IMR-90 (cell line): ENCODE data around the gene DHH. TPM values are rescaled to one million over a fixed set of nuclear protein-coding genes. Genes with fewer than 3 reads are reported as not detected.

ENCODE experiments used
- ATAC-seq: fragments of 200-7000 bp; cut with Tn5 transposase; 2 replicates; pipeline ENCODE4 v1.9.1; 2020; ENCODE audit warnings: low read depth, mild to moderate bottlenecking, moderate library complexity
- BruUV-seq: library from RNA; stranded (reverse); fragments of 400-500 nt; replicated peaks from 2 replicates; lab custom pipeline; 2021; lab: Mats Ljungman, UMichigan
- CTCF ChIA-PET: fragments of 300-600 bp; formaldehyde crosslinking; extraction: SDS; loops from one replicate; lab custom pipeline; 2021; ENCODE audit warnings: antibody characterized with exemption; lab: Yijun Ruan, JAX
- POLR2A ChIA-PET: fragments of 300-600 bp; sonication (Branson Sonifier 250); formaldehyde crosslinking; loops from one replicate; lab custom pipeline; 2022; ENCODE audit warnings: antibody characterized with exemption; ENCODE audit not compliant: unreplicated experiment; lab: Charles Lee
- DNase-seq: peaks from one replicate; pipeline ENCODE4 v3.0.0; 2013
- H2AFZ ChIP-seq: replicated peaks from 2 replicates; pipeline ENCODE3; 2013; ENCODE audit warnings: low read length, mild to moderate bottlenecking; ENCODE audit not compliant: poor library complexity
- H2AK5ac ChIP-seq: 2 replicates; pipeline ENCODE4 v1.6.1; 2013; ENCODE audit warnings: low read depth, low read length, inconsistent platforms
- H2AK9ac ChIP-seq: replicated peaks from 2 replicates; pipeline ENCODE3; 2013; ENCODE audit warnings: mild to moderate bottlenecking, low read depth, low read length, moderate library complexity; ENCODE audit not compliant: poor library complexity
- H2BK120ac ChIP-seq: 2 replicates; pipeline ENCODE4 v1.6.1; 2013; ENCODE audit warnings: low read depth, low read length, inconsistent platforms
- H2BK15ac ChIP-seq: 3 replicates; pipeline ENCODE4 v1.6.1; 2013; ENCODE audit warnings: low read depth, low read length, inconsistent platforms
- H2BK20ac ChIP-seq: 2 replicates; pipeline ENCODE4 v1.6.1; 2013; ENCODE audit warnings: low read depth, mild to moderate bottlenecking, inconsistent platforms, low read length, moderate library complexity
- H2BK5ac ChIP-seq: 2 replicates; pipeline ENCODE4 v1.6.1; 2013; ENCODE audit warnings: mild to moderate bottlenecking, low read depth, low read length, inconsistent platforms; ENCODE audit not compliant: poor library complexity, severe bottlenecking
- H3K14ac ChIP-seq: replicated peaks from 2 replicates; pipeline ENCODE4 v1.6.1; 2013; ENCODE audit warnings: low read depth, low read length, inconsistent platforms
- H3K18ac ChIP-seq: 2 replicates; pipeline ENCODE4 v1.6.1; 2013; ENCODE audit warnings: low read depth, low read length, control low read depth
- H3K23ac ChIP-seq: 2 replicates; pipeline ENCODE4 v1.6.1; 2013; ENCODE audit warnings: low read depth, low read length, inconsistent platforms
- H3K27ac ChIP-seq: 2 replicates; pipeline ENCODE4 v1.5.1; 2013; ENCODE audit warnings: mild to moderate bottlenecking, control low read depth, low read length; ENCODE audit not compliant: insufficient read depth
- H3K27me3 ChIP-seq: 2 replicates; pipeline ENCODE4 v1.6.1; 2013; ENCODE audit warnings: low read length; ENCODE audit not compliant: control insufficient read depth, insufficient read depth
- H3K36me3 ChIP-seq: 2 replicates; pipeline ENCODE4 v1.6.1; 2013; ENCODE audit warnings: low read length, mixed read lengths; ENCODE audit not compliant: control insufficient read depth, insufficient read depth
- H3K4ac ChIP-seq: 2 replicates; pipeline ENCODE4 v1.6.1; 2013; ENCODE audit warnings: low read depth, low read length, inconsistent platforms
- H3K4me1 ChIP-seq: 2 replicates; pipeline ENCODE4 v1.6.1; 2013; ENCODE audit warnings: low read length, mixed read lengths; ENCODE audit not compliant: control insufficient read depth, insufficient read depth
- H3K4me2 ChIP-seq: 2 replicates; pipeline ENCODE4 v1.6.1; 2013; ENCODE audit warnings: low read depth, mild to moderate bottlenecking, control low read depth, low read length, moderate library complexity
- H3K4me3 ChIP-seq: 2 replicates; pipeline ENCODE4 v1.5.1; 2013; ENCODE audit warnings: low read depth, mild to moderate bottlenecking, control low read depth, low read length, moderate library complexity; ENCODE audit not compliant: insufficient read depth
- H3K56ac ChIP-seq: 2 replicates; pipeline ENCODE4 v1.6.1; 2013; ENCODE audit warnings: low read length, inconsistent platforms; ENCODE audit not compliant: insufficient read depth; ENCODE audit errors: extremely low read depth
- H3K79me1 ChIP-seq, 2 experiments: 2 replicates each; pipeline ENCODE4 v1.6.1; 2013; ENCODE audit warnings: low read length in 2 of 2, inconsistent platforms in 1 of 2, low read depth in 1 of 2
- H3K9ac ChIP-seq: 2 replicates; pipeline ENCODE4 v1.6.1; 2013; ENCODE audit warnings: low read depth, low read length, control low read depth
- H3K9me1 ChIP-seq: 2 replicates; pipeline ENCODE4 v1.6.1; 2013; ENCODE audit warnings: low read length, inconsistent platforms; ENCODE audit not compliant: insufficient read depth
- H3K9me3 ChIP-seq: 2 replicates; pipeline ENCODE4 v1.6.1; 2013; ENCODE audit warnings: low read length; ENCODE audit not compliant: control insufficient read depth, insufficient read depth
- H4K20me1 ChIP-seq: 2 replicates; pipeline ENCODE4 v1.6.1; 2013; ENCODE audit warnings: low read length, inconsistent platforms; ENCODE audit not compliant: insufficient read depth
- H4K5ac ChIP-seq: 2 replicates; pipeline ENCODE4 v1.6.1; 2013; ENCODE audit warnings: mild to moderate bottlenecking, low read depth, low read length, control low read depth
- H4K8ac ChIP-seq, 2 experiments: 2 replicates each; pipeline ENCODE4 v1.6.1; 2013; ENCODE audit warnings: low read depth in 2 of 2, low read length in 2 of 2, control low read depth in 1 of 2, inconsistent platforms in 1 of 2
- H4K91ac ChIP-seq: 2 replicates; pipeline ENCODE4 v1.6.1; 2013; ENCODE audit warnings: low read depth, low read length, inconsistent platforms; ENCODE audit not compliant: insufficient read depth
- CEBPB ChIP-seq: IDR thresholded peaks from 2 replicates; pipeline ENCODE4 v1.6.1; 2012; ENCODE audit warnings: low read depth, low read length, improper control_type of control experiment
- CHD1 ChIP-seq: IDR thresholded peaks from 2 replicates; pipeline ENCODE4 v1.6.1; 2012; ENCODE audit warnings: low read depth, low read length, improper control_type of control experiment
- FOS ChIP-seq: fragments of 150-350 bp; IDR thresholded peaks from 2 replicates; pipeline ENCODE4 v1.6.1; 2016; ENCODE audit warnings: low read depth, low read length
- MAZ ChIP-seq: IDR thresholded peaks from 2 replicates; pipeline ENCODE4 v1.6.1; 2012; ENCODE audit warnings: low read depth, mild to moderate bottlenecking, low read length, improper control_type of control experiment, moderate library complexity, borderline replicate concordance
- MXI1 ChIP-seq: IDR thresholded peaks from 2 replicates; pipeline ENCODE4 v1.6.1; 2012; ENCODE audit warnings: low read depth, mild to moderate bottlenecking, low read length, moderate library complexity, borderline replicate concordance
- RAD21 ChIP-seq: IDR thresholded peaks from 2 replicates; pipeline ENCODE4 v1.6.1; 2012; ENCODE audit warnings: low read length, improper control_type of control experiment
- WGBS, 2 experiments: methylation state at CpG; one replicate each; pipeline versions ENCODE4 v1.1.5 to v1.1.7; 2013; ENCODE audit warnings: missing lambda C conversion rate in 2 of 2; ENCODE audit not compliant: insufficient read length in 1 of 2; ENCODE audit errors: extremely low coverage in 2 of 2; 5-methylcytosine and 5-hydroxymethylcytosine counted together
- dilution Hi-C: fragments of 300-500 bp; cut with HindIII; formaldehyde crosslinking; loops from one replicate; pipeline ENCODE4 v1.14.3; 2018; ENCODE audit warnings: low sequenced_read_pairs; ENCODE audit not compliant: unreplicated experiment
- in situ Hi-C: fragments of 300-500 bp; cut with MboI; formaldehyde crosslinking; loops from 3 replicates; pipeline ENCODE4 v1.14.3; 2019; ENCODE audit warnings: low sequenced_read_pairs, inconsistent platforms, mixed read lengths
- intact Hi-C: fragments of 100-400 bp; cut with micrococcal nuclease; formaldehyde crosslinking; loops from 2 replicates; pipeline ENCODE4 v1.10.0; 2022
- polyA plus RNA-seq, 3 experiments: library from polyadenylated mRNA; depleted of rRNA; stranded (reverse); fragments of >200 nt; gene quantifications; 2 replicates each; pipeline ENCODE4 v1.2.3, GENCODE V29; 2012; ENCODE audit warnings: low replicate concordance in 1 of 3
- total RNA-seq: library from RNA; depleted of rRNA; stranded (reverse); fragments of >200 nt; gene quantifications from 2 replicates; pipeline ENCODE4 v1.2.3, GENCODE V29; 2012
- TF ChIP-seq, protein P1 (sequence below): conservative IDR thresholded peaks from 2 replicates; pipeline ENCODE4 v1.5.1; 2012; ENCODE audit warnings: mild to moderate bottlenecking, low read depth, low read length, improper control_type of control experiment

Gene DHH
- total and polyA plus RNA-seq, 2 of the 4 experiments (the other 2 are of a cell fraction) = under 0.01 to 0.07 TPM

DNA sequence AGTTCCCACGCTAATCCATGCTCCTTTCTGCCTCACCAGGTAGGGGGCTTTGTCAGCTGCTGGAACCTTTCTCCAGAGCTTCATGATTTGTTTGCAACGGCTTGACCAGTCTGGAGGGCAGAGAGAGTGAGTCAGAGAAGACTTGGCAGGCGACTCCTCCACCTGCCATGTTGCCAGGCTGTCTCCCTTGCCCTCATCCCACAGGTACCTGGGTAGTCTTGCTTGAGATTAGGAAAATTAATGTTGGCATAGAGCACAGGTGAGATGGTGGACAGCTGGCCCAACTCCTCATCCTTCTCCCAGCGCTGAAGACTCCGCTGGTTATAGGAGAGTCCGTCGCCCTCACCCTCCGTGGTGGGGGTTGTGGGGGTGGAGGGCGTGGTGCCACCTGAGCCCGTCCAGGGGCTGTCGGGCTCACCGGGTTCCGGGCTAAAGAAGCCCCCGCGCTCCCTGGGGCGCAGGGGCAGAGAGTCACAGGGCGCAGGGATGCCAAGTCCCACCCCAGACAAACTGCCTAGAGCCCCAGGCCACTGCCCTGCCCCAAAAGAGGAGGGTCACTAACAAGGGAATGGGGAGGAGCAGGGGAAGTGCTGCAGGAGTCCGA is 52.6 kb downstream of the DHH start:
- WGBS, 2 experiments = 90% methylated on average over 1 of the region's 18 CpGs; no CpG with 5 or more reads in 1 of the 2 experiments
- ATAC-seq (no peak), DNase-seq (no peak)
- no peak overlapping the region for H4K91ac ChIP-seq
- no peak overlapping the region for H2BK15ac ChIP-seq
- H3K18ac ChIP-seq = no peak overlapping the region
- no peak overlapping the region for H3K14ac ChIP-seq
- H3K9ac ChIP-seq = no peak overlapping the region
- no peaks in the 10 kb centered on the region for H3K9me3 ChIP-seq
- H3K4ac ChIP-seq = no peak overlapping the region
- no peaks in the 10 kb centered on the region for H3K27me3 ChIP-seq
- H3K4me2 ChIP-seq = no peak overlapping the region
- in situ Hi-C loops = no loop called here
- dilution Hi-C loops = no loop called here
- peaks cover 90% of the 10 kb centered on the region for H3K36me3 ChIP-seq
- H2AK5ac ChIP-seq = no peak overlapping the region
- no peaks in the 10 kb centered on the region for H3K9me1 ChIP-seq
- no peak overlapping the region for H2BK5ac ChIP-seq
- peaks cover 23% of the 10 kb centered on the region; the same call in 1 of the 2 replicates for H4K20me1 ChIP-seq
- no peak overlapping the region for H3K4me3 ChIP-seq
- H2AFZ ChIP-seq = no peak overlapping the region
- H4K8ac ChIP-seq = no peak overlapping the region
- H3K79me1 ChIP-seq = peaks cover 26 to 45% of the 10 kb centered on the region in 2 experiments
- no peak overlapping the region for H4K5ac ChIP-seq
- intact Hi-C loops = no loop called here
- no peak overlapping the region for H3K23ac ChIP-seq
- no peak overlapping the region for H2BK120ac ChIP-seq
- BruUV-seq = no TSS peak
- CTCF ChIA-PET = no interaction called here
- no peak overlapping the region for H3K56ac ChIP-seq
- H2AK9ac ChIP-seq = peak overlapping the region; percentile 16
- H2BK20ac ChIP-seq = no peak overlapping the region
- no peak overlapping the region for H3K27ac ChIP-seq
- TF ChIP-seq RAD21 = no peak
- no peak for TF ChIP-seq MXI1
- TF ChIP-seq CHD1 = no peak
- no peak for TF ChIP-seq MAZ
- TF ChIP-seq, protein P1, sequence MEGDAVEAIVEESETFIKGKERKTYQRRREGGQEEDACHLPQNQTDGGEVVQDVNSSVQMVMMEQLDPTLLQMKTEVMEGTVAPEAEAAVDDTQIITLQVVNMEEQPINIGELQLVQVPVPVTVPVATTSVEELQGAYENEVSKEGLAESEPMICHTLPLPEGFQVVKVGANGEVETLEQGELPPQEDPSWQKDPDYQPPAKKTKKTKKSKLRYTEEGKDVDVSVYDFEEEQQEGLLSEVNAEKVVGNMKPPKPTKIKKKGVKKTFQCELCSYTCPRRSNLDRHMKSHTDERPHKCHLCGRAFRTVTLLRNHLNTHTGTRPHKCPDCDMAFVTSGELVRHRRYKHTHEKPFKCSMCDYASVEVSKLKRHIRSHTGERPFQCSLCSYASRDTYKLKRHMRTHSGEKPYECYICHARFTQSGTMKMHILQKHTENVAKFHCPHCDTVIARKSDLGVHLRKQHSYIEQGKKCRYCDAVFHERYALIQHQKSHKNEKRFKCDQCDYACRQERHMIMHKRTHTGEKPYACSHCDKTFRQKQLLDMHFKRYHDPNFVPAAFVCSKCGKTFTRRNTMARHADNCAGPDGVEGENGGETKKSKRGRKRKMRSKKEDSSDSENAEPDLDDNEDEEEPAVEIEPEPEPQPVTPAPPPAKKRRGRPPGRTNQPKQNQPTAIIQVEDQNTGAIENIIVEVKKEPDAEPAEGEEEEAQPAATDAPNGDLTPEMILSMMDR = no peak
- TF ChIP-seq CEBPB = no peak
- no peak for TF ChIP-seq FOS
- H3K4me1 ChIP-seq = no peaks in the 10 kb centered on the region
- POLR2A ChIA-PET = no interaction called here
